GM12878 (cell line): Measurements from ENCODE around the gene TSSC4. TPM values are rescaled to one million over a fixed set of nuclear protein-coding genes. Genes with fewer than 3 reads are reported as not detected.

Experiments used
- ATAC-seq: fragments of 200-7000 bp; cut with Tn5 transposase; 3 replicates; pipeline ENCODE4 v1.9.1; 2020; ENCODE audit warnings: mild to moderate bottlenecking, moderate library complexity
- BruUV-seq: library from RNA; stranded (reverse); fragments of 400-500 nt; replicated peaks from 2 replicates; lab custom pipeline; 2021; lab: Mats Ljungman, UMichigan
- CTCF ChIA-PET: fragments of 300-600 bp; sonication (Branson Sonifier 250); formaldehyde crosslinking; extraction: SDS; loops from one replicate; lab custom pipeline; 2021; ENCODE audit warnings: inconsistent platforms; lab: Yijun Ruan, JAX
- POLR2A ChIA-PET: fragments of 350-600 bp; formaldehyde crosslinking; extraction: SDS; loops from one replicate; lab custom pipeline; 2021; ENCODE audit warnings: inconsistent platforms; lab: Charles Lee
- RAD21 ChIA-PET: fragments of 300-600 bp; sonication (Branson Sonifier 250); formaldehyde crosslinking; loops from one replicate; lab custom pipeline; 2023; ENCODE audit warnings: antibody characterized with exemption; ENCODE audit not compliant: unreplicated experiment; lab: Charles Lee
- SMC1A ChIA-PET: fragments of 300-600 bp; sonication (Branson Sonifier 250); formaldehyde crosslinking; loops from one replicate; lab custom pipeline; 2023; ENCODE audit not compliant: unreplicated experiment, uncharacterized antibody; lab: Charles Lee
- DNase-seq: peaks from one replicate; pipeline ENCODE4 v3.0.0-alpha.2; 2011; ENCODE audit warnings: low read depth, low spot score
- FAIRE-seq: peaks from 3 replicates; lab custom pipeline; 2011; peaks lifted over from hg19 to GRCh38; lab: Jason Lieb, UNC
- H2AFZ ChIP-seq: 2 replicates; pipeline ENCODE4 v1.6.0; 2011; ENCODE audit warnings: low read depth, low read length, control low read depth; ENCODE audit not compliant: control insufficient read depth
- H3K27ac ChIP-seq: 2 replicates; pipeline ENCODE4 v1.5.1; 2011; ENCODE audit warnings: control low read depth; ENCODE audit not compliant: control insufficient read depth, insufficient read depth
- H3K27me3 ChIP-seq, 2 experiments: replicated peaks in 1 of 2; 2 replicates each; pipeline versions ENCODE4 v1.6.0 to v1.6.1; 2011; ENCODE audit warnings: low read length in 1 of 2; ENCODE audit not compliant: control insufficient read depth in 2 of 2, insufficient read depth in 2 of 2
- H3K36me3 ChIP-seq, 2 experiments: 2 replicates each; pipeline ENCODE4 v1.5.1; 2011; ENCODE audit warnings: low read length in 1 of 2; ENCODE audit not compliant: control insufficient read depth in 2 of 2, insufficient read depth in 2 of 2
- H3K4me1 ChIP-seq: 2 replicates; pipeline ENCODE4 v1.6.1; 2011; ENCODE audit warnings: mild to moderate bottlenecking, low read length, moderate library complexity, mixed read lengths; ENCODE audit not compliant: control insufficient read depth, insufficient read depth
- H3K4me2 ChIP-seq: 2 replicates; pipeline ENCODE4 v1.6.0; 2011; ENCODE audit warnings: control low read depth; ENCODE audit not compliant: control insufficient read depth, insufficient read depth
- H3K4me3 ChIP-seq: fragments of 200-600 bp; sonication (generic); 2 replicates; pipeline ENCODE4 v1.5.1; 2016
- H3K79me2 ChIP-seq: 2 replicates; pipeline ENCODE4 v1.6.0; 2011; ENCODE audit warnings: low read length; ENCODE audit not compliant: control insufficient read depth, insufficient read depth
- H3K9ac ChIP-seq: 2 replicates; pipeline ENCODE4 v1.8.0; 2011; ENCODE audit warnings: low read length, control low read depth, mixed read lengths; ENCODE audit not compliant: control insufficient read depth, insufficient read depth
- H3K9me3 ChIP-seq: replicated peaks from 3 replicates; pipeline ENCODE4 v1.5.1; 2011; ENCODE audit warnings: mild to moderate bottlenecking, low read length; ENCODE audit not compliant: control insufficient read depth, insufficient read depth
- H4K20me1 ChIP-seq: 2 replicates; pipeline ENCODE4 v1.6.0; 2011; ENCODE audit not compliant: control insufficient read depth, insufficient read depth
- CEBPB ChIP-seq, 2 experiments: fragments of 150-350 bp in 1 of 2; IDR thresholded peaks; 2 replicates each; pipeline ENCODE4 v1.6.1; 2012 to 2014; ENCODE audit warnings: low read depth in 2 of 2, low read length in 2 of 2, borderline replicate concordance in 1 of 2, inconsistent platforms in 1 of 2
- E2F4 ChIP-seq: IDR thresholded peaks from 2 replicates; pipeline ENCODE4 v1.6.1; 2012; ENCODE audit warnings: low read depth, low read length, improper control_type of control experiment
- IKZF1 ChIP-seq: fragments of 450-650 bp; conservative IDR thresholded peaks from 2 replicates; pipeline ENCODE4 v1.6.1; 2017; ENCODE audit warnings: antibody characterized with exemption, mild to moderate bottlenecking
- KAT2A ChIP-seq: conservative IDR thresholded peaks from 2 replicates; pipeline ENCODE4 v1.6.1; 2011; ENCODE audit warnings: low read depth, low read length; ENCODE audit not compliant: control insufficient read depth
- MAX ChIP-seq: IDR thresholded peaks from 2 replicates; pipeline ENCODE4 v1.6.1; 2012; ENCODE audit warnings: low read depth, low read length, improper control_type of control experiment
- NFXL1 ChIP-seq: fragments of 450-650 bp; IDR thresholded peaks from 2 replicates; pipeline ENCODE4 v1.6.1; 2017; ENCODE audit warnings: antibody characterized with exemption, mild to moderate bottlenecking, borderline replicate concordance
- POLR2AphosphoS5 ChIP-seq: IDR thresholded peaks from 2 replicates; pipeline ENCODE4 v1.6.1; 2011; ENCODE audit warnings: mild to moderate bottlenecking, low read length, inconsistent platforms
- REST ChIP-seq: IDR thresholded peaks from 2 replicates; pipeline ENCODE4 v1.6.1; 2012; ENCODE audit warnings: mild to moderate bottlenecking, low read depth, low read length
- SREBF1 ChIP-seq: IDR thresholded peaks from 2 replicates; pipeline ENCODE4 v1.6.1; 2012; ENCODE audit warnings: mild to moderate bottlenecking, low read length
- ZBTB4 ChIP-seq: fragments of 450-650 bp; formaldehyde crosslinking; IDR thresholded peaks from 2 replicates; pipeline ENCODE4 v1.4.0; 2022; ENCODE audit warnings: mild to moderate bottlenecking, moderate library complexity
- ZNF207 ChIP-seq: fragments of 450-650 bp; IDR thresholded peaks from 2 replicates; pipeline ENCODE4 v1.6.1; 2014; ENCODE audit warnings: antibody characterized with exemption, mild to moderate bottlenecking, borderline replicate concordance
- ZNF687 ChIP-seq: fragments of 450-650 bp; IDR thresholded peaks from 2 replicates; pipeline ENCODE4 v1.6.1; 2017; ENCODE audit warnings: mild to moderate bottlenecking, moderate library complexity
- WGBS: methylation state at CpG from one replicate; pipeline ENCODE4 v1.1.6; 2016; ENCODE audit warnings: low lambda C conversion rate; ENCODE audit not compliant: insufficient replicate concordance, insufficient coverage; ENCODE audit errors: missing lambda C conversion rate; 5-methylcytosine and 5-hydroxymethylcytosine counted together
- in situ Hi-C: fragments of 300-500 bp; cut with MboI; formaldehyde crosslinking; loops from 9 replicates; pipeline ENCODE4 v1.14.3; 2018; ENCODE audit warnings: mixed read lengths
- intact Hi-C: fragments of 100-400 bp; cut with micrococcal nuclease; formaldehyde crosslinking; loops from one replicate; pipeline ENCODE4 v1.14.2; 2022; ENCODE audit not compliant: unreplicated experiment
- polyA plus RNA-seq, 11 experiments: library from polyadenylated mRNA; depleted of rRNA in 4 of 11; unstranded in 6 of 11; stranded (reverse) in 5 of 11; fragments of >200 nt; fragmentation: Nextera tagmentation in 4 of 11; fragmentation: Illumina TruSeq in 1 of 11; extraction: Ambion mirVana in 4 of 11; extraction: Trizol in 1 of 11; gene quantifications; 1 replicate in 1 of 11; 2 replicates in 10 of 11; pipeline versions ENCODE4 v1.2.1 to v1.2.3, GENCODE V29; 2011 to 2016; ENCODE audit warnings: inconsistent platforms in 2 of 11, missing spikeins in 2 of 11, low read depth in 1 of 11
- total RNA-seq, 4 experiments: library from RNA; depleted of rRNA in 3 of 4; stranded (reverse); fragments of >200 nt in 3 of 4; fragmentation: Illumina TruSeq in 1 of 4; extraction: Trizol in 1 of 4; gene quantifications; 2 replicates each; pipeline versions ENCODE4 v1.2.1 to v1.2.3, GENCODE V29; 2013 to 2021

TSSC4 gene
- total and polyA plus RNA-seq, 10 of the 15 experiments (the other 5 are each of a cell fraction or from before 2014, with no cell fraction given): 0.69 to 70.1 (median 25.7) TPM

GRCh38 chr11:2434008-2434407 lies 33.5 kb downstream of the TSSC4 start:
- Histone ChIP-seq H3K9me3 (no peaks in the 10 kb centered on the region; the same call in 2 of the 3 replicates), H3K27ac (no peak overlapping the region), H3K4me1 (no peaks in the 10 kb centered on the region), H3K9ac (no peak overlapping the region), H3K27me3 (no peaks in the 10 kb centered on the region), H3K79me2 (no peaks in the 10 kb centered on the region), H4K20me1 (no peaks in the 10 kb centered on the region), H3K36me3 (no peaks in the 10 kb centered on the region), H3K4me2 (no peak overlapping the region), H2AFZ (no peak overlapping the region), H3K4me3 (no peak overlapping the region)
- SMC1A ChIA-PET: no interaction called here
- BruUV-seq: no TSS peak
- in situ Hi-C loops: no loop called here
- no peak for ATAC-seq
- no peak for DNase-seq
- POLR2A ChIA-PET: no interaction called here
- intact Hi-C loops: no loop called here
- CTCF ChIA-PET: no interaction called here
- FAIRE-seq: no peak
- WGBS: 50% methylated on average over 8 of the region's 8 CpGs
- RAD21 ChIA-PET: no interaction called here
- TF ChIP-seq ZBTB4 (no peak), REST (no peak), ZNF207 (no peak), KAT2A (no peak), ZNF687 (no peak), CEBPB (IDR thresholded peaks at IDR 0.05; ENCODE audit: borderline replicate concordance in 1 of 2, low read depth in 2 of 2, low read length in 2 of 2) (no peak), NFXL1 (no peak), POLR2AphosphoS5 (no peak), MAX (no peak), E2F4 (no peak), IKZF1 (no peak), SREBF1 (no peak)
